ENCODE measurements around the gene ZNF778.
"Not testable (repeated sequence)": the region's sequence is repeated elsewhere in the genome, so short reads cannot be mapped to it uniquely, and the experiment has no call there.

The ZNF778 gene

GRCh38 chr16:89257757-89258465 lies 40.4 kb downstream of the ZNF778 start:
- peak; percentile 2 for DNase-seq

- DNase-seq, result not testable (repeated sequence)
Measured at GRCh38 chr16:89259901-89260300, 42.4 kb downstream of the ZNF778 start.

- DNase-seq, result no peak
Measured at GRCh38 chr16:89261691-89262563, 44.4 kb downstream of the ZNF778 start.

- no peak for DNase-seq
Measured at GRCh38 chr16:89264800-89265550, 47.5 kb downstream of the ZNF778 start.

GRCh38 chr16:89265647-89266046 lies 48.1 kb downstream of the ZNF778 start:
- no peak for DNase-seq

GRCh38 chr16:89266521-89267134 lies 49.1 kb downstream of the ZNF778 start:
- no peak for DNase-seq

GRCh38 chr16:89267746-89268145 lies 50.2 kb downstream of the ZNF778 start:
- not testable (repeated sequence) for DNase-seq

GRCh38 chr16:89268585-89268984 lies 51.1 kb downstream of the ZNF778 start:
- no peak for DNase-seq

GRCh38 chr16:89268987-89269735 lies 51.7 kb downstream of the ZNF778 start:
- DNase-seq, result no peak

GRCh38 chr16:89269805-89270665 lies 52.5 kb downstream of the ZNF778 start:
- DNase-seq, result no peak

- DNase-seq, result no peak
Measured at GRCh38 chr16:89270666-89271345, 53.3 kb downstream of the ZNF778 start.

- no peak for DNase-seq
Measured at GRCh38 chr16:89272631-89273030, 55.1 kb downstream of the ZNF778 start.

- DNase-seq, result no peak
Measured at GRCh38 chr16:89273741-89274472, 56.4 kb downstream of the ZNF778 start.

- DNase-seq, result no peak
Measured at GRCh38 chr16:89274561-89275283, 57.2 kb downstream of the ZNF778 start.

GRCh38 chr16:89275284-89275584 lies 57.7 kb downstream of the ZNF778 start:
- no peak for DNase-seq

- DNase-seq, result no peak
Measured at GRCh38 chr16:89275837-89276720, 58.6 kb downstream of the ZNF778 start.

- no peak for DNase-seq
Measured at GRCh38 chr16:89277049-89277448, 59.5 kb downstream of the ZNF778 start.

- DNase-seq, result no peak
Measured at GRCh38 chr16:89277641-89278341, 60.3 kb downstream of the ZNF778 start.
